ENCODE results near the gene EYS.

DNA sequence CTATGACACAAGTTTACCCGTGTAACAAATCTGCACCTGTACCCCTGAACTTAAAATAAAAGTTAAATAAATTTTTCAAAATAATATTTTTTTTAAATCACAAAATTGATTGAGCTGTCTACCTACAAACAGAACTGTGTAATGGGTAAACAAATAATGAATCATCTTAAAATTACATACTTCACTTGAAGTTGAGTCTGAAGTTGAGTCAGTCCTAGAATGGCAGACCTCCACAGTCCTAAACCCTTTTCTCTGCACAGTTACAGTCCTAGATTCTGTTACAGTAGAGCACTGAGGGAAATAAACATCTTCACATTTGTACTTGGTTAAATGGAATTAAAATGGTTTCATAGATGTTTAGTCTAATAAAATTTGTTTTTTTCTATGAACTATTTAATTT, 1190.6 kb downstream of the EYS start:
- TF ChIP-seq EZH2phosphoT487 (IDR thresholded peaks at IDR 0.05; ENCODE audit: insufficient read depth, low read depth) (no peak), EZH2 (IDR thresholded peaks at IDR 0.05; ENCODE audit: insufficient read depth, poor library complexity, severe bottlenecking) (no peak)

All from GM23248 (cell line).